AG04449 (cell line): Measurements from ENCODE around the gene GLOD5.

Experiments
- CTCF ChIA-PET: fragments of 350-600 bp; formaldehyde crosslinking; extraction: SDS; loops from one replicate; lab custom pipeline; 2021; ENCODE audit warnings: antibody characterized with exemption; lab: Yijun Ruan, JAX
- POLR2A ChIA-PET: fragments of 400-600, 350-600 bp; formaldehyde crosslinking; extraction: SDS; loops from one replicate; lab custom pipeline; 2020; ENCODE audit warnings: antibody characterized with exemption, inconsistent platforms; lab: Yijun Ruan, JAX
- DNase-seq: peaks from one replicate; pipeline ENCODE4 v3.0.0-alpha.2; 2010; ENCODE audit warnings: low read depth, low spot score
- H3K4me3 ChIP-seq: 2 replicates; pipeline ENCODE4 v1.5.1; 2011; ENCODE audit warnings: low read depth, mild to moderate bottlenecking, control low read depth, low read length
- CTCF ChIP-seq: IDR thresholded peaks from one replicate; pipeline ENCODE4 v1.5.1; 2011; ENCODE audit warnings: mild to moderate bottlenecking, moderate library complexity, low read length, control low read depth, inconsistent platforms; ENCODE audit not compliant: insufficient read depth; ENCODE audit errors: missing control alignments

The GLOD5 gene

GRCh38 chrX:48782795-48783194 is 21.2 kb downstream of the GLOD5 start:
- DNase-seq, result no peak
- ChIA-PET CTCF (no interaction called here), POLR2A (no interaction called here)
- H3K4me3 ChIP-seq, result no peak overlapping the region
- TF ChIP-seq CTCF, result no peak

GRCh38 chrX:48784726-48785125 is 23.2 kb downstream of the GLOD5 start:
- CTCF ChIA-PET, result no interaction called here
- POLR2A ChIA-PET, result no interaction called here
- DNase-seq, result no peak

GRCh38 chrX:48785186-48785539 is 23.6 kb downstream of the GLOD5 start:
- CTCF ChIA-PET, result no interaction called here

More at GRCh38 chrX:48784726-48785125, 23.2 kb downstream of the GLOD5 start:
- TF ChIP-seq CTCF, result no peak
- H3K4me3 ChIP-seq, result no peak overlapping the region

GRCh38 chrX:48785540-48786214 is 24.1 kb downstream of the GLOD5 start:
- H3K4me3 ChIP-seq, result no peak overlapping the region
- POLR2A ChIA-PET, result no interaction called here
- TF ChIP-seq CTCF, result no peak
- CTCF ChIA-PET, result no interaction called here
- DNase-seq, result no peak

More at GRCh38 chrX:48785186-48785539, 23.6 kb downstream of the GLOD5 start:
- POLR2A ChIA-PET, result no interaction called here
- DNase-seq, result no peak
- no peak for TF ChIP-seq CTCF
- H3K4me3 ChIP-seq, result no peak overlapping the region

- TF ChIP-seq CTCF, result no peak
- no peak within 1 kb of the TSS for H3K4me3 ChIP-seq
- no peak for DNase-seq
- POLR2A ChIA-PET, result no interaction called here
- CTCF ChIA-PET, result no interaction called here
These were observed 24.8 kb downstream of the GLOD5 start, which contains the start of gene GATA1 for GRCh38 chrX:48786341-48786800. GATA1 (plus strand) TSS chrX:48786590; CDS start chrX:48791110, 4,520 bp downstream.

- ChIA-PET POLR2A (no interaction called here), CTCF (no interaction called here)
- no peak overlapping the region for H3K4me3 ChIP-seq
- DNase-seq, result no peak
- TF ChIP-seq CTCF, result no peak
These were observed 25.4 kb downstream of the GLOD5 start for GRCh38 chrX:48786825-48787504.
